Heart left ventricle (tissue), 16 donors: Measurements from ENCODE around the gene PLEKHA1. TPM values are rescaled to one million over a fixed set of nuclear protein-coding genes. Genes with fewer than 3 reads are reported as not detected.

Experiments
- ATAC-seq, 4 donors: fragments of 200-7000 bp; cut with Tn5 transposase; one replicate each; pipeline ENCODE4 v1.9.1; 2020 to 2022; ENCODE audit warnings: moderate library complexity in 4 of 4, mild to moderate bottlenecking in 3 of 4, moderate number of reproducible peaks in 1 of 4
- DNase-seq, 5 donors: peaks; one replicate each; pipeline ENCODE4 v3.0.0-alpha.2; 2020
- H3K27ac ChIP-seq, 12 donors: fragments of 200-600 bp; sonication (generic) in 4 of 12; one replicate each; pipeline versions ENCODE4 v1.5.0 to v1.8.0; 2016 to 2022; ENCODE audit warnings: mild to moderate bottlenecking in 2 of 12
- H3K27me3 ChIP-seq, 9 donors: fragments of 200-600 bp; sonication (generic) in 2 of 9; one replicate each; pipeline versions ENCODE4 v1.5.1 to v1.8.0; 2016 to 2022; ENCODE audit warnings: mild to moderate bottlenecking in 3 of 9
- H3K36me3 ChIP-seq, 9 donors: fragments of 200-600 bp; sonication (generic) in 2 of 9; one replicate each; pipeline versions ENCODE4 v1.5.0 to v1.8.0; 2018 to 2022; ENCODE audit warnings: mild to moderate bottlenecking in 2 of 9
- H3K4me1 ChIP-seq, 12 donors: fragments of 200-600 bp; sonication (generic) in 4 of 12; one replicate each; pipeline versions ENCODE4 v1.5.0 to v1.8.0; 2016 to 2022; ENCODE audit warnings: mild to moderate bottlenecking in 3 of 12
- H3K4me3 ChIP-seq, 12 donors: fragments of 200-600 bp; sonication (generic) in 4 of 12; one replicate each; pipeline versions ENCODE4 v1.5.0 to v1.8.0; 2017 to 2022; ENCODE audit warnings: mild to moderate bottlenecking in 9 of 12, moderate library complexity in 4 of 12
- H3K9me3 ChIP-seq, 12 donors: fragments of 200-600 bp; sonication (generic) in 4 of 12; one replicate each; pipeline versions ENCODE4 v1.5.0 to v1.8.0; 2016 to 2022; ENCODE audit warnings: mild to moderate bottlenecking in 1 of 12
- POLR2A ChIP-seq, 2 donors: fragments of 450-650 bp; IDR thresholded peaks; one replicate each; pipeline ENCODE4 v1.6.1; 2017; ENCODE audit warnings: antibody characterized with exemption in 2 of 2, mild to moderate bottlenecking in 2 of 2, moderate library complexity in 2 of 2
- WGBS, 4 donors: extraction: QIAGEN DNeasy Blood & Tissue Kit in 2 of 4; methylation state at CpG; one replicate each; pipeline versions ENCODE4 v1.1.5 to v1.1.7; 2013 to 2018; 5-methylcytosine and 5-hydroxymethylcytosine counted together
- intact Hi-C, 10 donors: fragments of 100-400 bp; cut with DNase I; formaldehyde crosslinking; loops; one replicate each; pipeline versions ENCODE4 v1.11.1 to v1.14.2; 2022
- polyA plus RNA-seq, 2 donors: library from polyadenylated mRNA; stranded (reverse); fragments of 200-250 nt; gene quantifications; one replicate each; pipeline ENCODE4 v1.2.3, GENCODE V29; 2013
- total RNA-seq, 9 donors: library from RNA; depleted of rRNA in 2 of 9; stranded (reverse); fragments of >200 nt in 2 of 9; fragmentation: NEBNext Ultra II Directional in 3 of 9; extraction: Animal tissue kit (Norgen Biotek cat#: 25700) in 3 of 9; gene quantifications; one replicate each; pipeline versions ENCODE4 v1.1.0 to v1.2.4, GENCODE V29; 2016 to 2023
- TF ChIP-seq, protein P1 (sequence below), 12 donors: fragments of 200-600 bp; sonication (generic) in 4 of 12; IDR thresholded peaks; one replicate each; pipeline versions ENCODE4 v1.5.0 to v1.8.0; 2018 to 2022; ENCODE audit warnings: antibody characterized with exemption in 12 of 12, mild to moderate bottlenecking in 5 of 12
- donor health status: ischemic (EF 13 %, LVEDD 7.1; RV severe dilation, severe dysfunction).
- donor health status: healthy with polysubstance abuse.
- donor health status: DM: no; HTN: yes; CAD: no.
- donor health status: DM: no; HTN: no; CAD: no.
- donor health status: ischemic (EF 25% LVEDD 6.9; RV normal size, moderate dysfunction).
- donor health status: ischemic (EF 25% LVEDD 5.7; RV mildly dilated, moderate dysfunction).
- donor health status: healthy.
- donor health status: DM: yes; HTN: yes; CAD: no.
- donor health status: ischemic (EF 35%, LVEDD 5.7; RV mildly dilated, moderate dysfunction).
- donor health status: nonischemic (EF 11% LVEDD 7.7; RV severe dilation, severe dysfunction).
- donor health status: DM: yes; HTN: yes; CAD: no.
- donor health status: PGD.
- donor health status: ischemic (EF 29% LVEDD 5.4; RV normal size, mild dysfunction).
- donor health status: nonischemic (EF 23%, LVEDD 6.1; RV moderate dilation, normal function).

PLEKHA1 gene
- total and polyA plus RNA-seq, 11 donors: 14.1 to 70.6 (median 43.3) TPM

DNA sequence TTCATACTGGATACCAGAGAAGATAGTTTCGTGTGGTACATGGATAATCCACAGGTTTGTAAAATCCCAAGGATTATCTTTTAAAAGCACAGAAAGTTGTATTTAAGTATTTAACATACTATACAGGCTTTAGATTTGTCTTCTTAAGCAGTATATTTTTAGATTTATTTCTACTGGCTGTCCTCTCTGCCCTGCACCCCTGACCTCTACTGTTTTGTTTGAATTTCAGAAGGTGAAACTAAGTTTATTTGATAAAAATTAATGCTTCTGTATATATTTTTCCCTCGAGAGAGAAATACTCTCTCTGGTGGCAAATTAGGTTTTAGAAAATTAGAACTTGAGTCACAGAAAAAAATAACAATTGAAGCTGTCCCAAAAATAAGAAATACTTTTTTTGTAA is 18.8 kb downstream of the PLEKHA1 start:
- H3K27ac ChIP-seq: peak overlapping the region in 9 of 12 donors; percentile 18 to 61 (median 35)
- no peak for DNase-seq
- H3K4me3 ChIP-seq: no peak overlapping the region
- peaks cover 0 to 56% (median 33%) of the 10 kb centered on the region in 9 donors for H3K36me3 ChIP-seq
- no peak for ATAC-seq
- 71 to 85% (median 76%) methylated on average over 2 of the region's 2 CpGs for WGBS, 4 donors
- peaks cover 0 to 44% (median 26%) of the 10 kb centered on the region in 12 donors for H3K4me1 ChIP-seq
- no peaks in the 10 kb centered on the region for H3K27me3 ChIP-seq
- no peaks in the 10 kb centered on the region for H3K9me3 ChIP-seq
- intact Hi-C loops: no loop called here
- TF ChIP-seq, protein P1, sequence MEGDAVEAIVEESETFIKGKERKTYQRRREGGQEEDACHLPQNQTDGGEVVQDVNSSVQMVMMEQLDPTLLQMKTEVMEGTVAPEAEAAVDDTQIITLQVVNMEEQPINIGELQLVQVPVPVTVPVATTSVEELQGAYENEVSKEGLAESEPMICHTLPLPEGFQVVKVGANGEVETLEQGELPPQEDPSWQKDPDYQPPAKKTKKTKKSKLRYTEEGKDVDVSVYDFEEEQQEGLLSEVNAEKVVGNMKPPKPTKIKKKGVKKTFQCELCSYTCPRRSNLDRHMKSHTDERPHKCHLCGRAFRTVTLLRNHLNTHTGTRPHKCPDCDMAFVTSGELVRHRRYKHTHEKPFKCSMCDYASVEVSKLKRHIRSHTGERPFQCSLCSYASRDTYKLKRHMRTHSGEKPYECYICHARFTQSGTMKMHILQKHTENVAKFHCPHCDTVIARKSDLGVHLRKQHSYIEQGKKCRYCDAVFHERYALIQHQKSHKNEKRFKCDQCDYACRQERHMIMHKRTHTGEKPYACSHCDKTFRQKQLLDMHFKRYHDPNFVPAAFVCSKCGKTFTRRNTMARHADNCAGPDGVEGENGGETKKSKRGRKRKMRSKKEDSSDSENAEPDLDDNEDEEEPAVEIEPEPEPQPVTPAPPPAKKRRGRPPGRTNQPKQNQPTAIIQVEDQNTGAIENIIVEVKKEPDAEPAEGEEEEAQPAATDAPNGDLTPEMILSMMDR (IDR thresholded peaks at IDR 0.05): no peak
- no peak for TF ChIP-seq POLR2A (IDR thresholded peaks at IDR 0.05)

DNA sequence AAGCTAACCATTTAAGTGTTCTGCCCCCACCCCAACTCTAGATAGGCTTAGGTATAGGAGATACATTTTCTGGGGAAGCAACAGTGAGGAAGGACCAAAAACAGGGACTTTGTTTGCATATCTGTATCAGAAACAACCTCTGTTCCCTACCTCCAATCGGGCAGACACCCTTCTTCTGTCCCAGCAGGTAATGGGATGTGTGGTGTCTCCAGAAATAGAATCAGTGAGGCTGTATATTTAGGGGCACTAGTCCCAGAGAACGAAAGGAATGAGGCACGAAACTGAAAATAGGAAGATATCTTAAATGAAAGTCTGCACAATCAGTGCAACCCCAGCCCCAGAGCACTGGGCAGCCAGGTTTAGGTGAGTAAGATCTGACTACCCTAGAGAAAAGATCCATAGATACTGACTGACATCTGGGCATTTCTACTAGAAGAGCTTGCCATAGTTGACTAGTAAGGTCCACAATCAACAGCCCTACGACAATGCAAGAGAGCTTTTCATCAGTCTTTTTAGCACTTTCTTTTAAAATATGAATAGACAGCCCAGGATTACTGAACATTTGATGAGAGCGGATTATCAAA is 28.1 kb downstream of the PLEKHA1 start:
- 61 to 72% (median 70%) methylated on average over 5 of the region's 5 CpGs for WGBS, 4 donors
- peaks cover 0 to 53% (median 34%) of the 10 kb centered on the region in 12 donors for H3K4me1 ChIP-seq
- H3K4me3 ChIP-seq: no peak overlapping the region
- H3K27ac ChIP-seq: peak overlapping the region in 3 of 12 donors; percentile 4 to 23 (median 4)
- H3K36me3 ChIP-seq: peaks cover 0 to 82% (median 46%) of the 10 kb centered on the region in 9 donors
- no peaks in the 10 kb centered on the region for H3K27me3 ChIP-seq
- TF ChIP-seq, protein P1 (IDR thresholded peaks at IDR 0.05): no peak
- TF ChIP-seq POLR2A (IDR thresholded peaks at IDR 0.05): no peak
- intact Hi-C loops: no loop called here
- no peaks in the 10 kb centered on the region for H3K9me3 ChIP-seq
- peak in 2 of 4 donors; percentile 20 to 25 for ATAC-seq
- DNase-seq: no peak

DNA sequence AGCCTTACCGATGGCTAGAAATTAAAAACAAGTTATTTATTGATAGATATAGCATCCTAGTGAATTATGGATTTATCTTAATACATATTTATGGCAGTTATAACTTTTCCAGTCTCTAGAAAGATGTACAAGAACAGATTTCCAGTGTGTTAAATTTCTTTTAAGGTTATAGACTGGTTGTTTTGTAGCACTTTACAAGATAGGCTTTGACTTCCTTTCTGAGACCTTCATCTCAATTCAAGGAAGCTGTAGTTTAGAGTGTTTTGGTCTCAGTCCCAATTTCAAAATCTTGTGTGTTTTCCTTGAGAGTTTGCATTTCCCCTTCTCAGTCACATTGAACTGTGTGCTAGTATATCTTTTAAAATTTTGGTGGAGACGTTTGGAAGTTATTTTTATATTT is 30.1 kb downstream of the PLEKHA1 start:
- WGBS, 4 donors: 26 to 31% (median 29%) methylated on average over 2 of the region's 2 CpGs
- DNase-seq: no peak
- Histone ChIP-seq H3K27me3 (no peaks in the 10 kb centered on the region), H3K9me3 (no peaks in the 10 kb centered on the region), H3K4me1 (peaks cover 0 to 47% (median 35%) of the 10 kb centered on the region in 12 donors), H3K4me3 (no peak overlapping the region), H3K36me3 (peaks cover 0 to 78% (median 33%) of the 10 kb centered on the region in 9 donors), H3K27ac (peak overlapping the region in 4 of 12 donors; percentile 7 to 42 (median 29))
- TF ChIP-seq, protein P1 (IDR thresholded peaks at IDR 0.05): no peak
- no peak for TF ChIP-seq POLR2A (IDR thresholded peaks at IDR 0.05)
- intact Hi-C loops: no loop called here
- ATAC-seq: peak in 1 of 4 donors; percentile 30

DNA sequence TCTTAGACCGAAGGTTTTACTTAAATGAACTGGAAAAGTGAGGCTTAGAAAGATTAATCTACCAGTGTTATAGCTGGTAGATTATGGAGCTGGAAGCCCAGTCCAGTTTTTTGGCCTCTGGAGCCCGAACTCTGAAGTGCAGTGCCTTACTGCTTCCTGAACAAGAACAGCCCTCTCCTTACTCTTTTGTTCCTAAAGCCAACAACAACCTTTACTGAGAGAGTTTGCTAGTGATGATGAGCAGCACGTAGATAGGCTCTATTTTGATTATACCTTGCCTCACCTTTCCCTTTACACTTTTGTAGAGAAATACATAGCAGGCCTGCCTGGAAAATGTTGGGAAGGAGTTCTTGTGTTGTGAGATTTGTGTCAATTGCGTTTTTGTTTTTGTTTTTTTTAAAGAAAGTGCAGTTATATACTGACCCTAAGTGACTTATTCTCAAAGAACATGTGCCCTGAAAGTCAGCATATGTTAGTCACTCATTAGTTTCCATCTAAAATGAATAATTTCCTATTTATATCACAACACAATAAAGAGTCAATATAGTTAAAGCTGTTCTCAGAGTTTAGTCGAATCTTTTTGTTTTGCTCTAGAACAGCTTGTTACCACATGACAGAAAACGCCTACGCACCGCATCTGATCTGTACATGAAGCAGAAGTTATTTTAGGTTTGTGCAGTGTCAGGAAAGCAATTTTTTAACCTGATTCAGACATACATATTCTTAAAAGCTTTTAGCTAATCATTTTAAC is 33.0 kb downstream of the PLEKHA1 start:
- H3K27ac ChIP-seq: peak overlapping the region in 7 of 12 donors; percentile 3 to 66 (median 58)

More for the DNA sequence above, 33.0 kb downstream of the PLEKHA1 start:
- intact Hi-C loops: loop anchor here in 1 of 10 donors (2.0 kb wide), 1 partner anchor 21 kb away; no protein-coding TSS in a partner anchor
- 55 to 66% (median 64%) methylated on average over 8 of the region's 8 CpGs for WGBS, 4 donors
- TF ChIP-seq, protein P1 (IDR thresholded peaks at IDR 0.05): no peak
- TF ChIP-seq POLR2A (IDR thresholded peaks at IDR 0.05): no peak
- ATAC-seq (peak in 2 of 4 donors; percentile 16 to 54), DNase-seq (peak in 2 of 5 donors; percentile 22 to 34)
- Histone ChIP-seq H3K4me1 (peaks cover 0 to 38% (median 26%) of the 10 kb centered on the region in 12 donors), H3K9me3 (no peaks in the 10 kb centered on the region), H3K27me3 (no peaks in the 10 kb centered on the region), H3K36me3 (peaks cover 0 to 79% (median 29%) of the 10 kb centered on the region in 9 donors), H3K4me3 (no peak overlapping the region)
